Fibroblast of lung (primary cell): Measurements from ENCODE around the gene RPRD1B.

ENCODE experiments used
- CTCF ChIP-seq, 2 donors: IDR thresholded peaks in 1 of 2; conservative IDR thresholded peaks in 1 of 2; 1 replicate in 1 of 2; 2 replicates in 1 of 2; pipeline ENCODE4 v1.5.1; 2011 to 2012; ENCODE audit warnings: low read length in 2 of 2, control low read depth in 1 of 2, inconsistent platforms in 1 of 2, low read depth in 1 of 2, mild to moderate bottlenecking in 1 of 2
- EZH2 ChIP-seq: IDR thresholded peaks from 2 replicates; pipeline ENCODE4 v1.5.1; 2012; ENCODE audit warnings: low read length, control low read depth, mild to moderate bottlenecking; ENCODE audit errors: missing control alignments

GRCh38 chr20:38023181-38024001, 10.2 kb upstream of the RPRD1B start:
- no peak for TF ChIP-seq CTCF (conservative IDR thresholded peaks at IDR 0.05 in 1 of 2, IDR thresholded peaks at IDR 0.05 in 1 of 2; ENCODE audit: low read depth in 1 of 2, low read length in 2 of 2)
- TF ChIP-seq EZH2 = no peak
